Hepatic stellate cell (primary cell): ENCODE results near the gene NFIA.

Source experiments
- DNase-seq: peaks from one replicate; pipeline ENCODE4 v3.0.0; 2011; ENCODE audit warnings: low spot score

NFIA gene

DNA sequence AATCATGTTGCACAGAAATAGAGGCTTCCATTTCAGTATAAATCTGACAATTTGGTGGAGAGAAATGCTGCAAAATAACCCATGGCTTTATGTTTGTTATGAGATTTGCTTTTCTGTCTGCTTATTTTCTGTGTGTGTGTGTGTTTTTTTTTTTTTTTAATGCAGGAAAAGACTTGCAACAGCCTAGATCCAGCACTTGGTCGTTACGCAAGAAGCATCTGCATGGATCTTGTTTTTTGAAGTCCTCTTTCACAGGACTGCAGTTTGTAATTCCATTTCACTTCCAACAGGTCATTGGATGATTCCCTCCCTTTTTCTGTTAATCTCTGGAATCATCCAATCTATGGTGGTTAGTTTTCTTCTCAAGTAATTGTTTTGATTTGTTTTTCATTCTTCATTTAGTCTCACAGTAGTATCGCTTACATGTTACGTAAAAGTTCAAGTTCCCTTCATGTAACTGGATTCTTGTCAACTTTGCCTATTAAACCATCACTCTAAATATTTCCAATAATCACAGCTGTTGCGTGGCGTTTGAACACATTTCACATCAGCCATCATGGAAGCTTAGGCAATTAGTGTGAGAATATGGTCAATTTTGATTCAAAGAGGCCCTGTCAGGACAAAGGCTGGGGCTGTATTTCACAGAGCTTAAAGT is 312.9 kb downstream of the NFIA start:
- no peak for DNase-seq

DNA sequence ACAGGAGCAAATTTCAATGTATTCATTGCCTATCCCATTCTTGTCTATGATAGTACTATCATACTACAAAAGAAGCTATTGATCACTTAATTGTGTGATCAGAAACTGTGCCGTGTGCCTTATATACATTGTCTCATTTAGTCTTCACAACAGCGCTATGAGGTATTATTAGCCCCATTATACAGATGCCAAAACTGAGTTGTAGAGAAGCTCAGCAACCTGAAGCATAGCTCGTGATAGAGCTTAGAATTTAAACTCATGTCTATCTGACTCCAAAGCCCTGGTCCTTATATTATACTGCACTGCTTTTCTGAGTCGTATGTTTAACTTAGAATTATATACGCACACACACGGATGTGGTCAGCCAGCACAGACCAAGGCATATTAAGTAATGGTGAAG is 315.1 kb downstream of the NFIA start:
- no peak for DNase-seq

DNA sequence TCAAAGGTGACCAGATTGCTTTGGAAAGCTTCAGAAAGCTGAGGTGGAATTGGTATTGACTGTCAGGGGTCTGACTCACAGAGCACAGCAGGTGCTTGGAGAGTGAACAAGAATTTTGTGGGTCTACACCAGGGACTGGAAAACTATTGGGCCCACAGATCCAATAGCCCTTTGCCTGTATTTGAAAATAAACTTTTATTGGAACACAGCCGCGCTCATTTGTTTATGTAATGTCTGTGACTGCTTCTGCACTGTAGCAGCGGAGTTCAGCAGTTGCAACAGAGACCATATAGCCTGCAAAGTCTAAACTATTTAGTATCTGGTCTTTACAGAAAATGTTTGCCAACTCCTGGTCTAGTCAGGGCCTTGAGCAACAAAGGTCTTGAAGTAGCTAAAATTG is 315.6 kb downstream of the NFIA start:
- no peak for DNase-seq

DNA sequence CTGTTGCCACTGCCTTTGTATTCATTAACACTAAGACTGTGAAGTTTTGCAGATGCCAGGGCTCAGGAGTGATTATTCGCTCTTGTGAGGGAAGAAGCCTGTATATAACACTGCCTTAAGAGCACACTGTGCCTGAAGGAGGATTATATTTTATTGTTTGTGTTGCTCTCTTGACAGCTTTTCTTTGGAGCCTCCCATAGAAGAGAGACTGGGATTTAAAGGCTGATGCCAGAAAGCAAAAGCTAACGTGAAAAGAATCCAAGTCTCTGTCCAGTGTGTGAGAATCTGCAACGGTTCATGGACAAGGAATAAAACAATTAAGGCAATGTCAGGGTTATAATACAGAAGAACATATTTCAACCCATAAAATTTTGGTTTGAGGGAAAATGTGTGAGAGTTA is 316.8 kb downstream of the NFIA start:
- no peak for DNase-seq

DNA sequence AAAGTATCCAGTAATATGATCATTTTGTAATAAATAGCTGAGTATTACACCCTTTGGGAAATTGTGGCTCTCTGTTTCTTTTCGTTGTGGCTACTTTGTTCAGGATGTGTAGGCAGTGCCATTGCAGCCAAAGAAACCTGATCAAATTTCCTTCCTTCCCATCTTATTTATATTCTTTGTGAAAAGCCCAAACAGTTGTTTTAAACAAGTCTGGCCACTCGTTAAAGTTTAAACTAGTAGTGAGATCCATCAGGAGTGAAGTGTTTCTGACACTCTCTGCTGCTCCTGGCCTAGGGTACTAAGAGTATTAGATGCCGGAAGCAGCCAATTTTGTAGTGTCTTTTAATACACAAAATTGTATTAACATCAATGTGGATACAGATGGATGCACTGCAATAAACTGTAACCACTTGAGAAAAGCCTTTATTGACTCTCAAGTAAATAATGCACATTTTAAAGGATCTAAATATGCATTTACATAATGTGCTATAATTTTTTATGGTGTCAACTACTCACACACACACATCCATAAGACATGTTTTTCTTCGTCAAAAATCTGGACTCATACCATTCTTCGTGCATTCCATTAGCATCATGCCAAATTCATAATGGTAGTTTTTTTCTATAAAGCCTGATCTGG is 317.9 kb downstream of the NFIA start:
- no peak for DNase-seq

DNA sequence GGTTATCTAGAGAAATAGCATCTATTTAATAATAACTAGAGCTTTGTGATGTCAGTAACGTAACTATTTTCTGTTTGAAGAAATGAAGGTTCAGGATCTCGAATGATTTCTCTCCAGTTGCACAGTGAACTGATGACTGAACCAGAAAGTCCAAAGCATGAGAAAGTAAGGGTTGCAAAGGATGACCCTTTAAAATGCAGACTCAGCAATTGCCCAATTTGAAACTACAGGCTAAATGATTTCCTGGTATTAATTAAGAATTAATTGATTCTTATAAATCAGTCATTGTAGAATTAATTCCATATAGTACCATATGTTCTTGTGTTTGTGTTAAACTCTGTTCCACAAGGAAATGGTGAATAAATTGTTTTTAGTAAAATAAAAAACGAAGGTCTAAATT is 318.6 kb downstream of the NFIA start:
- DNase-seq = no peak

DNA sequence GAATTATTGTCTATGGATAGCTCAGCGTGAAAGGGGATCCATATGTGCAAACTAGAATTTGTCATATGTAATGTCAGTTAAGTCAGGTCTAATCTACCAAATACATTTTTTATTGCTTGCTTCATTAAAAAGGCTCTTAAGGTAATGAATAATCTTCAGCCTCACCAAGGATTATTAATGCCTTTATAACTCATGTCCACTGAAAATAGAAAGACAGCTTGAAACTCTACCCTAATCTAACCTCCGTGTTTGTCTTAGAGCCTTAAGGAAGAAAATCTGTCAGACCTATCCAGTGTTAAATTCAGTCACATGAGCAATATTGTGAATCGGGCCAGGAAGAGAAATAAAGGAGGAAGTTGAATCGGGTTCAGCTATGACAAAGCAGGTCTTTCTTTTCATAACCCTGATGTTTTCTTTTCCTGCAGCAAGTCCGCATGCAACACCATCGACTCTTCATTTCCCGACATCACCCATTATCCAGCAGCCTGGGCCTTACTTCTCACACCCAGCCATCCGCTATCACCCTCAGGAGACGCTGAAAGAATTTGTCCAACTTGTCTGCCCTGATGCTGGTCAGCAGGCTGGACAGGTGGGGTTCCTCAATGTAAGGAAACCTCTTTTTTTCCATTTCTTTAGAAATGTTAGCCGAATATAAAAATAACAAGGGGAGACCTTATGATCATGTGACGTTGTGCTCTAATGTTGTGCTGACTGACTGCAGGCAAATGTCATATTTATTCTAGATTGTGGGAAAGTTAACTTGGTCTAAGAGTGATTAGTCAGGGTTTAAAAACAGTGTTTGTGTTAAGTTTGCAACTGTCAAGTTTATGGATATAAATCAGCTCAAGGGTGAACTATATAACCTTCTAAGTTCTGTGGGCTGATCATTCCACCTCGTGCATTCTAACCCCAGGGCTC is 321.6 kb downstream of the NFIA start:
- no peak for DNase-seq

DNA sequence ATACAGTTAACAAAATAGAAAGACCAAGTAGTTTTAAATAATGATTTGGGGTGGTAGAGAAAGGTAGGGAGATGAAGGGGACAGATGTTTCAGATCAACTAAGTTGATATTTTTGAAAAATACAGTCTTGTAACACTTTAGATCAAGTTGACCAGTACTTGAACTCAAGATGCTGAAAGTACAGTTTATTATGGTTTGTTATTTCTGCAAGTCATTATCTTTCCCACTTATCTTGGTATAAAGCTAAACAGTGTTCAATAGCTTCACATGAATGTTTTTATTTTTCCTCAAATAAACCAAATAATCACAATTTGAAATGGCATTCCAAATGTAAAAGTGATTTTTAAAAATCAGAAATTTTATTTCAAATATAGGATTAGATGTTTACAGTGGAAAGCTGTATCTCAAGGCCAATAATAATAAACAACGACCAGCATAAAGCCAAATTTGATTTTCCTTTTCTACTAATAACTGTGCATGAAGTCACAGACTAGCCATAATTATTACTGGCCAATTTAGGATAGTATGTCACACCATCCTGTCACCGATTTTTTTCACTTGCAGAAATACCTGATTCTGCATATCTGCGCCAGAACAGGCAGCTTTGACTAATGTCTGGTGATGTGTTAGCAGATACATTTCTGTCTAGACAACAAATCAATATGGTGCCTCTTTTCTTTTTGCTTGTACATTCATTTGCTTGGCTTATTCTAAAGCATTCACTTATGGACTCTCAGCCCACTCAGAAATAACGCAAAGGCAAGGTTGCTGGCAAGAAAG is 322.4 kb downstream of the NFIA start:
- no peak for DNase-seq

DNA sequence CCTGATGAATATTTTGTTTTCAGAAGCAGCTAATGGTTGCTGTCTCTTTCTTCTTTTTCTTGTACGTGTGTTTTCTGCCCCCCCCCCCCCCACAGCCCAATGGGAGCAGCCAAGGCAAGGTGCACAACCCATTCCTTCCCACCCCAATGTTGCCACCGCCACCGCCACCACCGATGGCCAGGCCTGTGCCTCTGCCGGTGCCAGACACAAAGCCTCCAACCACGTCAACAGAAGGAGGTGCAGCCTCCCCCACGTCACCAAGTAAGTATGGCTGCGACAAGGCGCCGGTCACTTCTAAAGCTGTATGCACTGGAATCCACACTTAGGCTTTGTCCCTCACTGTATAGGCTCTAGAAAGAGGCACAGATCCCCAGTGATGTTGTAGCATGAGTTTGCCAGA is 324.1 kb downstream of the NFIA start:
- DNase-seq = no peak

DNA sequence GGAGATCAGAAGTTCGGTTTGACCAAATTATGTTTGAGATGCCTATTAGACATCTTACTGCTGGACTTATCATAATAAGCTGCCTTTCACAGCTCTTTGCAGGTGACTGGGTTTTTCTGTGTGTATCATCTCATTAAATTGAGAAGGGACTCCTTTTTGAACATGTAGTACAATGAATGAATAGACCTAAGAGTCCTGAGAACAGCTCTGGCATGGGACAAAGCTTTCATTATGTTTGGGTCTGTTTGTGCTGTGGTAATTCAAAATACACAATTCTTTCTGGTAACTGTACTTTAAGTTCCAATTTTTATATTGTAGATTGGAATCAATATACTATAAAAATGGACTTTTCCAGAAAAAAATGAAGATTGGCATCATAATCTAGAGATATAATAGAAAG is 330.2 kb downstream of the NFIA start:
- DNase-seq = no peak

DNA sequence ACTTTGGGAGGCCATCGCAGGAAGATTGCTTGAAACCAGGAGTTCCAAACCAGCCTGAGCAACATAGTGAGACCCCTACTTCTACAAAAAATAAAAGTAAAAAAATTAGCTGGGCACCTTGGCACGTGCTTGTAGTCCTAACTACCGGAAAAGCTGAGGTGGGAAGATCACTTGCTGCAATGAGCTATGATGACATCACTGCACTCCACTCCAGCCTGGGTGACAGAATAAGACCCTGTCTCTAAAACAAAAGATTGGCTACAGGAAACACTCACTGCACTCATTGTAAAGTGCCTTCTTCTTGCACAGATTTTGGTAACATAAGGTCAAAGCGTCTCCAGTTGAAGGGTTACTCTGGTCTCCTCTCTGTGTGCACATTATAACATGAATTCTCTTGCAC is 336.8 kb downstream of the NFIA start:
- DNase-seq = no peak

DNA sequence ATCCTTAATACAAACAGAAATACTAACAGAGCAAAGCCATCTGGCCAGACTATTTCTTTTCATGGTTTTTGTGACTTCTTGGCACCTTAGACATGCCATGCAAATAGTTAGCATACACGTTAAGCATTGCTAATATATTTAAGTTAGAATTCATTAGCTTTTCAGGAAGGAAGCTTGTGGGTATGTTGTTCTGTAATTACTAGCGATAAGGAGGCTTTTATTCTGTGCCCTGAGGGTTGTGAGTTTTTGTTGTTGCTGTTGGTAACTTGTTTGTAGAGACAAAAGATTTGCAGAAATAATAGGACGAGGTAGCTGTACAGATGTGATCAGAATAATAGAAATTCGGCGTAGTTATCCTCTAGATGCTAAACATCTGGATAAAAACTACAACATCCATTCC is 337.3 kb downstream of the NFIA start:
- no peak for DNase-seq

DNA sequence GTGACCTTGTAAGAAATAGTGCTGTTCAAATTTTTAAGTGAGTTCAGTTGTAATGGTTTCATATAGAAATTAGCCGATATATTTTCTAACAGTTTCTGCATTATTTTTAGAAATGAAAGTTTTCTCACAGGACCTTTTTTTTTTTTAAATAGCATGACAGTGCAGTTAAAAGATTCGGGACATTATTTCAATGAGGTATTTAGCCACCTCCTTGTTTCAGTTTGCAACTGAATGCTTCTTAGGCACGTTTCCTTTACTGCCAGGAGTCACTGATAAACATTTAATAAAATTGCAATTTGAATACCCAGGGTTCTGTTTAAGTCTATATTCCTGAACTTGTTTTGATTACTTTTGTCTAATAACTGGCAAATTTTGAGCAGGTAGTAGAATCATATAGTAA is 337.9 kb downstream of the NFIA start:
- no peak for DNase-seq

DNA sequence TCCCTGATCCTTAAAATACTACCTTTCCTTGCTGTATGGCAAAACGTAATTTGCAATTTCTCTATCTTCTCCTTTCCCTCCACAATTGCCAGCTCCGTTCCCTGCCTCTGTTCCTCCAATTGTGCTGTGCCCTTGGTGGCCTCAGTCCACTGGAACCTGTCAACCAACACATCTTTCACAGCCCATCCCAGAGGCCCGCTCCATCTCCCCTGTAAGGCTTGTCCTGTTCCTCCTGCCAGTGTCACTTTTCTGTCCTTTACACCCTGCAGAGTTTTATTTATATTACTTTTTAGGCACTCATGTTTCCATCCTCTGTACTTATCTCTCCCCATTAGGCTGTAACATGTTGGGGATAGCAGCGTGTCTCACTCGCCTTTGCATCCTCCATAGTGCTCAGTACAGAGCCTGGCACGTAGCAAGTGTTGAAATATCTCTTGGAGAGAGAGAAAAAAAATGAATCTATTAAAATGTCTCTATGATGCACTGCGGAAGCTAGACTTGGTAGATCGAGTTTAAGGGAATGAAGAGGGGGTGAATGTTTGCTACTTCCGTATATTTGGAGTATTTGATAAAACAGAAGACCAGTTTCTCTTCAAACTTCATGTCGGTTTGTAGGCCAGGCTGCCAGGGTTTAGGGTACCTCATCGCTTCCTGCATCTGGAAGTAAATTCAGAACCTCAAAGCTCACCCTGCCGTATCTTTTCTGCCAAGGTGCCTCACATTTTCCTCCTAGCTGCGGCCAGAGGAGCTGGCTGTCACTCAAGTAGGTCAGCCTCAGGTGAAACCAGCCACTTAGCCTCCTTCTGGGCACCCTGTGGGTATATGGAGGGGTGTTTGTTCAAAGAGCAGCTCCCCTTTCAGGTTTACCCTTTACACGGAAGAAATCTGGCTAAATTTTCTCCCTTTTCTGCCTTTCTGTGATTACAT is 338.8 kb downstream of the NFIA start:
- no peak for DNase-seq

DNA sequence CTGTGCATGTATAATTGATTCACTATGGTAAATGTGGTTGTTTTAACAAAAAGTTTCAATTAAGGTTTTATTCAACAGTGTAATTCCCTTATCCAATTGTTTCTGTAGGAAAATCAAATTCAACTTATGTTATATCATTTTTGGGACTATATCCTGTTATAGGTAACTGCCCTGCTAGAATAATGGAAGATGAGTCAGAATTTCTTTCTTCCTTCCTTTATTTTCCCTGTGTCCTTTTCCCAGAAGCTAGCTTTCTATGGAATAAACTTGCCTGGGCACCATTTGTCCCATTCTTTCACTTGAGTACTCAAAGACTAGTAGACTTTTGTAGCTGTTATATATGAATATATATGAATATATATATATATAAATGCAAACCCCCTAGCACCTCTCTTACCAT is 341.3 kb downstream of the NFIA start:
- no peak for DNase-seq

DNA sequence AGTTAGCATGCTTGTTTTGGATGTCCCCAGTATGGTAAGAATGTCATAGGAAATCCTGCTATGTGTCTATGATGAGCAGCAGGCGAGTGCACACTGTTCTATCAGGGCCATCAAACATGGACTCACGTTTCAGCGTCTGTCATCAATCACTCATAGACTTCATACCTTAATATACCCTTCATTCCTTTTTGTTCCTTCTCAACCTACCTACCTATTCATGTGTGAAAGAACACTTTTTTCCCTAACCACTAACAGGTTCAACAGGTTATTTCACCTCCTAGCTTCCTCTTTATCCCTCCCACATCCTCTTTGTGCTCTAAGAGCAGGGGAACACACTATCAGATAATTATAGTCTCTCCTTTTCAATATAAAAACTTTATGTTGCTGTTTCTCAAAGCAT is 342.0 kb downstream of the NFIA start:
- DNase-seq = no peak

DNA sequence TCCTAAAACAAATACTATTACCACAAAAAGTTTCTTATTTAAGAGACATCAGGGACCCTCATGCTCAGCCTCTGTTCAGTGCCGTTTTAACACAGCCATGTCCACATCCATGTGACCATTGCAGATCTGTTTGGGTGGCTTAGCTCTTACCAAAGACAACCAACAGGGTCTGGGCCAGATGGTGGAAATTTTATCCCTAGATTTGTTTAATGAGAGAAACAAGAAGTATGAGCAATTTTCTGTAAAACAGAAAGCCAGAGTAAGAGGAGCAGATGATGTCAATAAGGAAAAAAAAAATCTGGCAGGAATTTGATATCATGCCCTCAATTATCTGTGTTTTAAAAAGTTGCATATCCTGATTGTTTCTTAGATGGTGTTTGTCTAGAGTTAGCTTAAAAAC is 342.7 kb downstream of the NFIA start:
- DNase-seq = no peak

DNA sequence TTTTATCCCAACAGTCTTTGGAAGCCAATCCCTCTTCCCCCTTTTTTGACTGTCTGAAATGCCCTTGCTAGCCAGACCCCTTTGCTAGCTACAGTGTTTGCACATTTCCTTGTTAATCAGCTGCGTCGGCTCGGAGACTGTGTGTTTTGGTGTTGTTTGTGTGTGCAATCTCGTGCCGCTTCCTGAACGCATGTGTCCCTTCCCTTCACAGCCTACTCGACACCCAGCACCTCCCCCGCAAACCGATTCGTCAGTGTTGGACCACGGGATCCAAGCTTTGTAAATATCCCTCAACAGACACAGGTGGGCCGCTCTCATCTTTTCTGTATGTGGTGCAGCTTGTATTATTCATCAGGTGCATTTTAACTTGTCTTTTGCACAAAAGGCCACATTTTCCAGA is 343.9 kb downstream of the NFIA start:
- DNase-seq = no peak

DNA sequence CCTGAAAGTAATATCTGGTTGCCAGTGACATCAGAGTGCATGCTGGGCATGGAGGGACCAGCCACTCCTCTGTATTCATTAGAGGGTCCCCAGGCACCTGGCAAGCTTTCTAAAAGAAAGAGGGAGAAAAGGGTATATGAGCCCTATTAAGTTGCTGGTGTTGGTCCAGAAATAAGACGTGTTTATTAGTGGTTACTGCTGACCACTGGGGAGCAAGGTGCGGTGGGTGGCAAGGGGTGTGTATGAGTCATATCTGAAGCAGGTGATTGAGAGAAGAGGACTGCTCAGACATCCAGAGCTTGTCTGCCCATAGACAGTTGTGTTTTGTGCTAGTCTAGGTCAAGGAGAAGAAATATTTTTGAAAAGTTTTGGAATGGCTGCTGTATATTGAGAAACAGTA is 344.5 kb downstream of the NFIA start:
- DNase-seq = no peak

DNA sequence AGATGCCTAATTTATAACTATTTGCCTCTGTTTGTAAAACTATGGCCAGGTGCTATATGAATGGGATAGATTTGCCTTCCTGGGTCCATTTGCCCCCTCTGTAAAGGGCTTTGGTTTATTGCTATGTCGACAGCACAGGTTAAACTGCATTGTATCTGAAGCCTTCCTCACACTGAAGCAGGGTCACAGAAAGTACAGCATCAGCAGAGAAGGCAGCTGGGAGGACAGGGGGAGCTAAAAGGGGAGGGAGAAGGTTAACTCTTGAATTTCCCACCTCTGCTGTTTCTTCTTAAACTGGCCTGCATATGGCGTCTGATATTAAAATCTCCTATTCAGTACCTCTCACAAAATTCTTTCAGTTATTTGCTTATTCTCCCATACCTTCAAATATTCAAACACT is 345.1 kb downstream of the NFIA start:
- no peak for DNase-seq

DNA sequence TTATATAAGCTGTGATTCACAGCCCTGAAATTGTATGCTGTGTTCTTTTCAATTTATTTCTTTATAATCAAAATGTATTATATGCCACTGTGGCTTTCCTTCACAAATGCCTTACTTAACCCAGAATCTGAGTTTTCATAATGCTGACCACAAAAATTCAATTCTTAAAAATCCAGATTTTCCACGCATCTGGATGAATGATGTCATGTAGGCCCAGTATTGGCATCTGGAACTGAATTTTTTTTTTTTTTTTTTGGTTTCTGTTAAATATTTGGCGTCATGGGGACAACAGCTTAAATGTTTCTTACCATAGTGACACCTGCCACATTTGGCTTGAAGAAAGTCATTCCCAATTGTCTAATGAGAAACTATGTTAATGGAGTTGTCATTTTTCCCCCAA is 345.8 kb downstream of the NFIA start:
- DNase-seq = no peak
